GM12878 (cell line): ENCODE data around the gene FAM241A. TPM values are rescaled to one million over a fixed set of nuclear protein-coding genes. Genes with fewer than 3 reads are reported as not detected.

Experiments
- ATAC-seq: fragments of 200-7000 bp; cut with Tn5 transposase; 3 replicates; pipeline ENCODE4 v1.9.1; 2020; ENCODE audit warnings: mild to moderate bottlenecking, moderate library complexity
- BruUV-seq: library from RNA; stranded (reverse); fragments of 400-500 nt; replicated peaks from 2 replicates; lab custom pipeline; 2021; lab: Mats Ljungman, UMichigan
- CTCF ChIA-PET: fragments of 300-600 bp; sonication (Branson Sonifier 250); formaldehyde crosslinking; extraction: SDS; loops from one replicate; lab custom pipeline; 2021; ENCODE audit warnings: inconsistent platforms; lab: Yijun Ruan, JAX
- POLR2A ChIA-PET: fragments of 350-600 bp; formaldehyde crosslinking; extraction: SDS; loops from one replicate; lab custom pipeline; 2021; ENCODE audit warnings: inconsistent platforms; lab: Charles Lee
- RAD21 ChIA-PET: fragments of 300-600 bp; sonication (Branson Sonifier 250); formaldehyde crosslinking; loops from one replicate; lab custom pipeline; 2023; ENCODE audit warnings: antibody characterized with exemption; ENCODE audit not compliant: unreplicated experiment; lab: Charles Lee
- SMC1A ChIA-PET: fragments of 300-600 bp; sonication (Branson Sonifier 250); formaldehyde crosslinking; loops from one replicate; lab custom pipeline; 2023; ENCODE audit not compliant: unreplicated experiment, uncharacterized antibody; lab: Charles Lee
- DNase-seq: peaks from one replicate; pipeline ENCODE4 v3.0.0-alpha.2; 2011; ENCODE audit warnings: low read depth, low spot score
- FAIRE-seq: peaks from 3 replicates; lab custom pipeline; 2011; peaks lifted over from hg19 to GRCh38; lab: Jason Lieb, UNC
- H2AFZ ChIP-seq: 2 replicates; pipeline ENCODE4 v1.6.0; 2011; ENCODE audit warnings: low read depth, low read length, control low read depth; ENCODE audit not compliant: control insufficient read depth
- H3K27ac ChIP-seq: 2 replicates; pipeline ENCODE4 v1.5.1; 2011; ENCODE audit warnings: control low read depth; ENCODE audit not compliant: control insufficient read depth, insufficient read depth
- H3K27me3 ChIP-seq, 2 experiments: replicated peaks in 1 of 2; 2 replicates each; pipeline versions ENCODE4 v1.6.0 to v1.6.1; 2011; ENCODE audit warnings: low read length in 1 of 2; ENCODE audit not compliant: control insufficient read depth in 2 of 2, insufficient read depth in 2 of 2
- H3K36me3 ChIP-seq, 2 experiments: 2 replicates each; pipeline ENCODE4 v1.5.1; 2011; ENCODE audit warnings: low read length in 1 of 2; ENCODE audit not compliant: control insufficient read depth in 2 of 2, insufficient read depth in 2 of 2
- H3K4me1 ChIP-seq: 2 replicates; pipeline ENCODE4 v1.6.1; 2011; ENCODE audit warnings: mild to moderate bottlenecking, low read length, moderate library complexity, mixed read lengths; ENCODE audit not compliant: control insufficient read depth, insufficient read depth
- H3K4me2 ChIP-seq: 2 replicates; pipeline ENCODE4 v1.6.0; 2011; ENCODE audit warnings: control low read depth; ENCODE audit not compliant: control insufficient read depth, insufficient read depth
- H3K4me3 ChIP-seq: fragments of 200-600 bp; sonication (generic); 2 replicates; pipeline ENCODE4 v1.5.1; 2016
- H3K79me2 ChIP-seq: 2 replicates; pipeline ENCODE4 v1.6.0; 2011; ENCODE audit warnings: low read length; ENCODE audit not compliant: control insufficient read depth, insufficient read depth
- H3K9ac ChIP-seq: 2 replicates; pipeline ENCODE4 v1.8.0; 2011; ENCODE audit warnings: low read length, control low read depth, mixed read lengths; ENCODE audit not compliant: control insufficient read depth, insufficient read depth
- H3K9me3 ChIP-seq: replicated peaks from 3 replicates; pipeline ENCODE4 v1.5.1; 2011; ENCODE audit warnings: mild to moderate bottlenecking, low read length; ENCODE audit not compliant: control insufficient read depth, insufficient read depth
- H4K20me1 ChIP-seq: 2 replicates; pipeline ENCODE4 v1.6.0; 2011; ENCODE audit not compliant: control insufficient read depth, insufficient read depth
- BHLHE40 ChIP-seq, 2 experiments: fragments of 450-650 bp in 1 of 2; IDR thresholded peaks; 2 replicates each; pipeline ENCODE4 v1.6.1; 2011 to 2017; ENCODE audit warnings: low read depth in 2 of 2, borderline replicate concordance in 1 of 2, improper control_type of control experiment in 1 of 2, low read length in 1 of 2, mild to moderate bottlenecking in 1 of 2
- ESRRA ChIP-seq: IDR thresholded peaks from 2 replicates; pipeline ENCODE4 v1.6.1; 2012; ENCODE audit warnings: mild to moderate bottlenecking, low read length, improper control_type of control experiment
- FOXM1 ChIP-seq: IDR thresholded peaks from 2 replicates; pipeline ENCODE4 v1.6.1; 2012; ENCODE audit warnings: low read depth, mild to moderate bottlenecking, inconsistent platforms, low read length, moderate library complexity
- JUNB ChIP-seq: IDR thresholded peaks from 2 replicates; pipeline ENCODE4 v1.6.1; 2016; ENCODE audit warnings: antibody characterized with exemption, mild to moderate bottlenecking
- RAD21 ChIP-seq: IDR thresholded peaks from 2 replicates; pipeline ENCODE4 v1.6.1; 2011; ENCODE audit warnings: mild to moderate bottlenecking, low read depth, low read length, moderate library complexity; ENCODE audit not compliant: insufficient read depth
- RCOR1 ChIP-seq: conservative IDR thresholded peaks from 2 replicates; pipeline ENCODE4 v1.6.1; 2012; ENCODE audit warnings: low read depth, low read length, improper control_type of control experiment
- SMC3 ChIP-seq: IDR thresholded peaks from 2 replicates; pipeline ENCODE4 v1.6.1; 2011; ENCODE audit warnings: low read length, improper control_type of control experiment, borderline replicate concordance
- STAT1 ChIP-seq: fragments of 450-650 bp; conservative IDR thresholded peaks from 2 replicates; pipeline ENCODE4 v1.6.1; 2014; ENCODE audit warnings: antibody characterized with exemption, mild to moderate bottlenecking
- TBL1XR1 ChIP-seq: IDR thresholded peaks from 2 replicates; pipeline ENCODE4 v1.6.1; 2012; ENCODE audit warnings: low read depth, low read length, improper control_type of control experiment
- ZBED1 ChIP-seq: IDR thresholded peaks from 2 replicates; pipeline ENCODE4 v1.6.1; 2016; ENCODE audit warnings: borderline replicate concordance
- ZSCAN29 ChIP-seq: fragments of 450-650 bp; IDR thresholded peaks from 2 replicates; pipeline ENCODE4 v1.6.1; 2017; ENCODE audit warnings: mild to moderate bottlenecking, moderate library complexity
- whole genome bisulfite sequencing: methylation state at CpG from one replicate; pipeline ENCODE4 v1.1.6; 2016; ENCODE audit warnings: low lambda C conversion rate; ENCODE audit not compliant: insufficient replicate concordance, insufficient coverage; ENCODE audit errors: missing lambda C conversion rate; 5-methylcytosine and 5-hydroxymethylcytosine counted together
- in situ Hi-C: fragments of 300-500 bp; cut with MboI; formaldehyde crosslinking; loops from 9 replicates; pipeline ENCODE4 v1.14.3; 2018; ENCODE audit warnings: mixed read lengths
- intact Hi-C: fragments of 100-400 bp; cut with micrococcal nuclease; formaldehyde crosslinking; loops from one replicate; pipeline ENCODE4 v1.14.2; 2022; ENCODE audit not compliant: unreplicated experiment
- polyA plus RNA-seq, 11 experiments: library from polyadenylated mRNA; depleted of rRNA in 4 of 11; unstranded in 6 of 11; stranded (reverse) in 5 of 11; fragments of >200 nt; fragmentation: Nextera tagmentation in 4 of 11; fragmentation: Illumina TruSeq in 1 of 11; extraction: Ambion mirVana in 4 of 11; extraction: Trizol in 1 of 11; gene quantifications; 1 replicate in 1 of 11; 2 replicates in 10 of 11; pipeline versions ENCODE4 v1.2.1 to v1.2.3, GENCODE V29; 2011 to 2016; ENCODE audit warnings: inconsistent platforms in 2 of 11, missing spikeins in 2 of 11, low read depth in 1 of 11
- total RNA-seq, 4 experiments: library from RNA; depleted of rRNA in 3 of 4; stranded (reverse); fragments of >200 nt in 3 of 4; fragmentation: Illumina TruSeq in 1 of 4; extraction: Trizol in 1 of 4; gene quantifications; 2 replicates each; pipeline versions ENCODE4 v1.2.1 to v1.2.3, GENCODE V29; 2013 to 2021
- TF ChIP-seq, protein P1 (sequence below): fragments of 150-350 bp; IDR thresholded peaks from 2 replicates; pipeline ENCODE4 v1.6.1; 2016; ENCODE audit warnings: low read depth, low read length
- TF ChIP-seq, protein P2 (sequence below): IDR thresholded peaks from 2 replicates; pipeline ENCODE4 v1.6.1; 2012; ENCODE audit warnings: low read depth, low read length, improper control_type of control experiment
- TF ChIP-seq, protein P3 (sequence below): fragments of 450-650 bp; IDR thresholded peaks from 2 replicates; pipeline ENCODE4 v1.6.1; 2018; ENCODE audit warnings: mild to moderate bottlenecking, low read depth, moderate library complexity; ENCODE audit not compliant: partially characterized antibody
- TF ChIP-seq, protein P4 (sequence below): fragments of 450-650 bp; IDR thresholded peaks from 2 replicates; pipeline ENCODE4 v1.6.1; 2014; ENCODE audit warnings: mild to moderate bottlenecking

FAM241A gene
- total and polyA plus RNA-seq, 10 of the 15 experiments (the other 5 are each of a cell fraction or from before 2014, with no cell fraction given), result 0.20 to 7.5 (median 2.4) TPM

DNA sequence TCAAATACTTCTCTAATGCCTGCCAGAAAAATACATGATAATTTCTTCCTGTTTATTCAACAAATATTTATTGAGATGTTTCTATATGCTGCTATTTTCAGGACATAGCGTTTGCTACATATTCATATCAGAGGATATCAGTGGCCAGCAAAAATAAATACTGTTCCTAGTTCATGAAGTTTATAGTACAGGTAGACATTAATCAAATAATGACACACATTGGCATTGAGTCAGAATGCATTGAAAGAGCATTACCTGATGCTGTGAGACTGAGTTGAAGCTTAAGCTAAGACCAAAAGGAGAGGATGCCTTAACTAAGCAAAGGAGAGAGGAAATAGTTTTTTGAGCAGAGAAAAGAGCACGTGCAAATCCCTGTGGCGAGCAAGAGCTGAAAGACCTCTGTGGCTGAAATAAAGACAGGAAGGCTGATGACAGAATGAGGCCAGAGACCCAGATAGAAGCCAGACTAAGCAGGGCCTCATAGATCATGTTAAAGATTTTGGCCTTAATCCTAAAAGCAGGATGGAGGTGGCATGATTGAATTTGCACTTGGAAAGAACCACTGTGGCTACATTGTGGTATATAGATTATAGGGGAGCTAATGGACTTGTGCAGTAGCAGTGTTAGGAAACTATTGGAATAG, 36.2 kb downstream of the FAM241A start:
- H3K27me3 ChIP-seq, result no peaks in the 10 kb centered on the region
- ChIA-PET CTCF (interaction anchor here (0.8 to 2.0 kb wide), 3 partner anchors 9 to 81 kb away, joined by 3 to 5 read pairs (median 4); no protein-coding TSS in a partner anchor), RAD21 (no interaction called here), SMC1A (interaction anchor here (0.8 to 1.3 kb wide), 3 partner anchors 8 to 25 kb away, joined by 3 to 5 read pairs (median 4); no protein-coding TSS in a partner anchor), POLR2A (no interaction called here)
- peak; percentile 44 for FAIRE-seq
- no peaks in the 10 kb centered on the region for H3K9me3 ChIP-seq
- no peak for TF ChIP-seq RCOR1
- TF ChIP-seq FOXM1, result no peak
- no peak for TF ChIP-seq JUNB
- TF ChIP-seq ZSCAN29, result no peak
- TF ChIP-seq SMC3, result no peak
- TF ChIP-seq RAD21, result no peak
- TF ChIP-seq TBL1XR1, result no peak
- TF ChIP-seq, protein P1, sequence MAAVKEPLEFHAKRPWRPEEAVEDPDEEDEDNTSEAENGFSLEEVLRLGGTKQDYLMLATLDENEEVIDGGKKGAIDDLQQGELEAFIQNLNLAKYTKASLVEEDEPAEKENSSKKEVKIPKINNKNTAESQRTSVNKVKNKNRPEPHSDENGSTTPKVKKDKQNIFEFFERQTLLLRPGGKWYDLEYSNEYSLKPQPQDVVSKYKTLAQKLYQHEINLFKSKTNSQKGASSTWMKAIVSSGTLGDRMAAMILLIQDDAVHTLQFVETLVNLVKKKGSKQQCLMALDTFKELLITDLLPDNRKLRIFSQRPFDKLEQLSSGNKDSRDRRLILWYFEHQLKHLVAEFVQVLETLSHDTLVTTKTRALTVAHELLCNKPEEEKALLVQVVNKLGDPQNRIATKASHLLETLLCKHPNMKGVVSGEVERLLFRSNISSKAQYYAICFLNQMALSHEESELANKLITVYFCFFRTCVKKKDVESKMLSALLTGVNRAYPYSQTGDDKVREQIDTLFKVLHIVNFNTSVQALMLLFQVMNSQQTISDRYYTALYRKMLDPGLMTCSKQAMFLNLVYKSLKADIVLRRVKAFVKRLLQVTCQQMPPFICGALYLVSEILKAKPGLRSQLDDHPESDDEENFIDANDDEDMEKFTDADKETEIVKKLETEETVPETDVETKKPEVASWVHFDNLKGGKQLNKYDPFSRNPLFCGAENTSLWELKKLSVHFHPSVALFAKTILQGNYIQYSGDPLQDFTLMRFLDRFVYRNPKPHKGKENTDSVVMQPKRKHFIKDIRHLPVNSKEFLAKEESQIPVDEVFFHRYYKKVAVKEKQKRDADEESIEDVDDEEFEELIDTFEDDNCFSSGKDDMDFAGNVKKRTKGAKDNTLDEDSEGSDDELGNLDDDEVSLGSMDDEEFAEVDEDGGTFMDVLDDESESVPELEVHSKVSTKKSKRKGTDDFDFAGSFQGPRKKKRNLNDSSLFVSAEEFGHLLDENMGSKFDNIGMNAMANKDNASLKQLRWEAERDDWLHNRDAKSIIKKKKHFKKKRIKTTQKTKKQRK, result no peak
- no peak for TF ChIP-seq STAT1
- TF ChIP-seq, protein P2, sequence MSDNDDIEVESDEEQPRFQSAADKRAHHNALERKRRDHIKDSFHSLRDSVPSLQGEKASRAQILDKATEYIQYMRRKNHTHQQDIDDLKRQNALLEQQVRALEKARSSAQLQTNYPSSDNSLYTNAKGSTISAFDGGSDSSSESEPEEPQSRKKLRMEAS, result no peak
- TF ChIP-seq BHLHE40 (IDR thresholded peaks at IDR 0.05; ENCODE audit: borderline replicate concordance in 1 of 2, low read depth in 2 of 2, low read length in 1 of 2), result no peak
- no peak for TF ChIP-seq ESRRA
- TF ChIP-seq, protein P3, sequence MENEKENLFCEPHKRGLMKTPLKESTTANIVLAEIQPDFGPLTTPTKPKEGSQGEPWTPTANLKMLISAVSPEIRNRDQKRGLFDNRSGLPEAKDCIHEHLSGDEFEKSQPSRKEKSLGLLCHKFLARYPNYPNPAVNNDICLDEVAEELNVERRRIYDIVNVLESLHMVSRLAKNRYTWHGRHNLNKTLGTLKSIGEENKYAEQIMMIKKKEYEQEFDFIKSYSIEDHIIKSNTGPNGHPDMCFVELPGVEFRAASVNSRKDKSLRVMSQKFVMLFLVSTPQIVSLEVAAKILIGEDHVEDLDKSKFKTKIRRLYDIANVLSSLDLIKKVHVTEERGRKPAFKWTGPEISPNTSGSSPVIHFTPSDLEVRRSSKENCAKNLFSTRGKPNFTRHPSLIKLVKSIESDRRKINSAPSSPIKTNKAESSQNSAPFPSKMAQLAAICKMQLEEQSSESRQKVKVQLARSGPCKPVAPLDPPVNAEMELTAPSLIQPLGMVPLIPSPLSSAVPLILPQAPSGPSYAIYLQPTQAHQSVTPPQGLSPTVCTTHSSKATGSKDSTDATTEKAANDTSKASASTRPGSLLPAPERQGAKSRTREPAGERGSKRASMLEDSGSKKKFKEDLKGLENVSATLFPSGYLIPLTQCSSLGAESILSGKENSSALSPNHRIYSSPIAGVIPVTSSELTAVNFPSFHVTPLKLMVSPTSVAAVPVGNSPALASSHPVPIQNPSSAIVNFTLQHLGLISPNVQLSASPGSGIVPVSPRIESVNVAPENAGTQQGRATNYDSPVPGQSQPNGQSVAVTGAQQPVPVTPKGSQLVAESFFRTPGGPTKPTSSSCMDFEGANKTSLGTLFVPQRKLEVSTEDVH, result no peak
- no peak for TF ChIP-seq ZBED1
- TF ChIP-seq, protein P4, sequence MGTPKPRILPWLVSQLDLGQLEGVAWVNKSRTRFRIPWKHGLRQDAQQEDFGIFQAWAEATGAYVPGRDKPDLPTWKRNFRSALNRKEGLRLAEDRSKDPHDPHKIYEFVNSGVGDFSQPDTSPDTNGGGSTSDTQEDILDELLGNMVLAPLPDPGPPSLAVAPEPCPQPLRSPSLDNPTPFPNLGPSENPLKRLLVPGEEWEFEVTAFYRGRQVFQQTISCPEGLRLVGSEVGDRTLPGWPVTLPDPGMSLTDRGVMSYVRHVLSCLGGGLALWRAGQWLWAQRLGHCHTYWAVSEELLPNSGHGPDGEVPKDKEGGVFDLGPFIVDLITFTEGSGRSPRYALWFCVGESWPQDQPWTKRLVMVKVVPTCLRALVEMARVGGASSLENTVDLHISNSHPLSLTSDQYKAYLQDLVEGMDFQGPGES, result no peak
- in situ Hi-C loops (no loop called here), intact Hi-C loops (no loop called here)
- no peak overlapping the region for H3K4me3 ChIP-seq
- H4K20me1 ChIP-seq, result no peaks in the 10 kb centered on the region
- no peak for DNase-seq
- H3K9ac ChIP-seq, result no peak overlapping the region
- H2AFZ ChIP-seq, result no peak overlapping the region
- BruUV-seq, result no TSS peak
- ATAC-seq, result no peak
- H3K4me1 ChIP-seq, result 0 out of 2 replicates have a peak, but pooled peaks cover under 1% of the 10 kb centered on the region
- no peaks in the 10 kb centered on the region for H3K36me3 ChIP-seq
- 74% methylated on average over 3 of the region's 3 CpGs for WGBS
- no peaks in the 10 kb centered on the region for H3K79me2 ChIP-seq
- no peak overlapping the region for H3K4me2 ChIP-seq
- no peak overlapping the region for H3K27ac ChIP-seq
